Liver (tissue), 3 donors: ENCODE measurements around the gene CDK5R1.

Experiments used
- EGR1 ChIP-seq, 2 donors: IDR thresholded peaks; 2 replicates each; pipeline ENCODE4 v1.6.1; 2016 to 2018; ENCODE audit warnings: antibody characterized with exemption in 2 of 2, low read depth in 2 of 2
- GABPA ChIP-seq, 2 donors: IDR thresholded peaks in 1 of 2; conservative IDR thresholded peaks in 1 of 2; 2 replicates each; pipeline ENCODE4 v1.6.1; 2016; ENCODE audit warnings: antibody characterized with exemption in 2 of 2, mild to moderate bottlenecking in 1 of 2, moderate library complexity in 1 of 2
- JUND ChIP-seq, 2 donors: IDR thresholded peaks; 2 replicates each; pipeline ENCODE4 v1.6.1; 2016; ENCODE audit warnings: antibody characterized with exemption in 2 of 2
- MAX ChIP-seq: IDR thresholded peaks from 2 replicates; pipeline ENCODE4 v1.6.1; 2016; ENCODE audit warnings: antibody characterized with exemption
- REST ChIP-seq: IDR thresholded peaks from 2 replicates; pipeline ENCODE4 v1.6.1; 2016; ENCODE audit warnings: antibody characterized with exemption, mild to moderate bottlenecking
- TAF1 ChIP-seq: conservative IDR thresholded peaks from 2 replicates; pipeline ENCODE4 v1.6.1; 2016; ENCODE audit warnings: antibody characterized with exemption, mild to moderate bottlenecking
- YY1 ChIP-seq: IDR thresholded peaks from 2 replicates; pipeline ENCODE4 v1.6.1; 2016; ENCODE audit warnings: antibody characterized with exemption, mild to moderate bottlenecking
- TF ChIP-seq, protein P1 (sequence below): fragments of 150-350 bp; IDR thresholded peaks from 2 replicates; pipeline ENCODE4 v1.5.1; 2017; ENCODE audit warnings: improper control_type of control experiment, low read depth, low read length; ENCODE audit not compliant: missing input control
- donor health status: healthy.
- donor health status: healthy.

DNA sequence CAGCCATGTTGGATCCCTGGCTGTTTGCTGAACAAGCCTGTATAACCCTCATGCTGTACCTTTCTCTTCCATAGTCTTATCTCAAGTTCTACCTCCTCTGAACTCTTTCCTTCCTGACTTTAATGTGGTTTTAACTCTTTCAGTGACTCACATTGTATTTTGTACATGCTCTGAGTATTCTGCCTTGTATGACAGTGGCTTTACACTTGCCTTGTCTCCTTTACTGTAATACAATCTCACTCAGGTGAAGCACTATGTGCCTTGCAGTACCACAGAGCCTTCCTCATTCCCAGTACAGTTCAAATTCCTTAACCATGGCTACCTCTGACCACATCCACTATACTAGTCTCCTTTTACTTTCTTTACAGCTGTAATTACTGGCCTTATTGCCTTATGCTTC is 28.4 kb upstream of the CDK5R1 start:
- TF ChIP-seq, protein P1, sequence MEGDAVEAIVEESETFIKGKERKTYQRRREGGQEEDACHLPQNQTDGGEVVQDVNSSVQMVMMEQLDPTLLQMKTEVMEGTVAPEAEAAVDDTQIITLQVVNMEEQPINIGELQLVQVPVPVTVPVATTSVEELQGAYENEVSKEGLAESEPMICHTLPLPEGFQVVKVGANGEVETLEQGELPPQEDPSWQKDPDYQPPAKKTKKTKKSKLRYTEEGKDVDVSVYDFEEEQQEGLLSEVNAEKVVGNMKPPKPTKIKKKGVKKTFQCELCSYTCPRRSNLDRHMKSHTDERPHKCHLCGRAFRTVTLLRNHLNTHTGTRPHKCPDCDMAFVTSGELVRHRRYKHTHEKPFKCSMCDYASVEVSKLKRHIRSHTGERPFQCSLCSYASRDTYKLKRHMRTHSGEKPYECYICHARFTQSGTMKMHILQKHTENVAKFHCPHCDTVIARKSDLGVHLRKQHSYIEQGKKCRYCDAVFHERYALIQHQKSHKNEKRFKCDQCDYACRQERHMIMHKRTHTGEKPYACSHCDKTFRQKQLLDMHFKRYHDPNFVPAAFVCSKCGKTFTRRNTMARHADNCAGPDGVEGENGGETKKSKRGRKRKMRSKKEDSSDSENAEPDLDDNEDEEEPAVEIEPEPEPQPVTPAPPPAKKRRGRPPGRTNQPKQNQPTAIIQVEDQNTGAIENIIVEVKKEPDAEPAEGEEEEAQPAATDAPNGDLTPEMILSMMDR, result no peak
- TF ChIP-seq GABPA (IDR thresholded peaks at IDR 0.05 in 1 of 2, conservative IDR thresholded peaks at IDR 0.05 in 1 of 2) (no peak), REST (no peak), EGR1 (IDR thresholded peaks at IDR 0.05; ENCODE audit: low read depth in 2 of 2) (no peak), MAX (no peak), JUND (IDR thresholded peaks at IDR 0.05) (no peak), TAF1 (no peak), YY1 (no peak)
